Activated T-cell treated with anti-CD3 and anti-CD28 coated beads for 48 hours (primary cell): ENCODE measurements around the gene ZBTB46.
A peak's percentile ranks its signal among the peaks of the same experiment; 100 is the strongest.
"Not testable (repeated sequence)": the region's sequence is repeated elsewhere in the genome, so short reads cannot be mapped to it uniquely, and the experiment has no call there.

ENCODE experiments used
- DNase-seq: peaks from one replicate; pipeline ENCODE4 v3.0.0-alpha.2; 2020; ENCODE audit warnings: low read depth

ZBTB46 gene

GRCh38 chr20:63787302-63787701 is 43.8 kb downstream of the ZBTB46 start:
- no peak for DNase-seq

- DNase-seq, result no peak
Observed at GRCh38 chr20:63785691-63786131, 45.4 kb downstream of the ZBTB46 start.

- no peak for DNase-seq
Observed at GRCh38 chr20:63783970-63784369, 47.1 kb downstream of the ZBTB46 start.

GRCh38 chr20:63782521-63782971 is 48.5 kb downstream of the ZBTB46 start:
- DNase-seq, result no peak

- DNase-seq, result peak; percentile 22
Observed at GRCh38 chr20:63782051-63782471, 49.0 kb downstream of the ZBTB46 start.

GRCh38 chr20:63781181-63781580 is 49.9 kb downstream of the ZBTB46 start:
- no peak for DNase-seq

- no peak for DNase-seq
Observed at GRCh38 chr20:63778857-63779256, 52.2 kb downstream of the ZBTB46 start.

- DNase-seq, result no peak
Observed at GRCh38 chr20:63778034-63778752, 52.9 kb downstream of the ZBTB46 start.

GRCh38 chr20:63777614-63778013 is 53.5 kb downstream of the ZBTB46 start:
- DNase-seq, result no peak

GRCh38 chr20:63776875-63777274 is 54.2 kb downstream of the ZBTB46 start:
- DNase-seq, result not testable (repeated sequence)

GRCh38 chr20:63775096-63775978 is 55.7 kb downstream of the ZBTB46 start:
- DNase-seq, result peak; percentile 21

- DNase-seq, result no peak
Observed at GRCh38 chr20:63774306-63774705, 56.8 kb downstream of the ZBTB46 start.

GRCh38 chr20:63773571-63774241 is 57.4 kb downstream of the ZBTB46 start:
- no peak for DNase-seq

- no peak for DNase-seq
Observed at GRCh38 chr20:63772781-63773518, 58.1 kb downstream of the ZBTB46 start.

- no peak for DNase-seq
Observed at GRCh38 chr20:63771046-63771707, 59.9 kb downstream of the ZBTB46 start.

GRCh38 chr20:63769891-63770474 is 61.1 kb downstream of the ZBTB46 start:
- DNase-seq, result no peak

- DNase-seq, result no peak
Observed at GRCh38 chr20:63768591-63769515, 62.2 kb downstream of the ZBTB46 start.

GRCh38 chr20:63767886-63768285 is 63.2 kb downstream of the ZBTB46 start:
- DNase-seq, result no peak

GRCh38 chr20:63767456-63767855 is 63.6 kb downstream of the ZBTB46 start:
- DNase-seq, result no peak
